ENCODE results near the gene TSPAN18. TPM values are rescaled to one million over a fixed set of nuclear protein-coding genes. Genes with fewer than 3 reads are reported as not detected.

Gene TSPAN18
- total RNA-seq, 2 donors from 2014 or later, result 3.4 to 13.4 TPM

GRCh38 chr11:44825058-44825785 is 98.5 kb downstream of the TSPAN18 start:
- Histone ChIP-seq H3K9ac (ENCODE audit: low read depth in 2 of 2, low read length in 2 of 2) (no peak overlapping the region), H3K27me3 (no peaks in the 10 kb centered on the region), H3K4me1 (no peaks in the 10 kb centered on the region), H3K36me3 (no peaks in the 10 kb centered on the region), H3K4me3 (no peak overlapping the region), H3K27ac (no peak overlapping the region), H3K9me3 (no peaks in the 10 kb centered on the region)
- DNase-seq, result no peak
- intact Hi-C loops (cut with DNase I), result no loop called here
- TF ChIP-seq CTCF (IDR thresholded peaks at IDR 0.05), result no peak

GRCh38 chr11:44826922-44827643 is 100.3 kb downstream of the TSPAN18 start:
- no peaks in the 10 kb centered on the region for H3K27me3 ChIP-seq
- intact Hi-C loops (cut with DNase I), result no loop called here
- H3K4me3 ChIP-seq, result no peak overlapping the region
- DNase-seq, result no peak
- no peak overlapping the region for H3K9ac ChIP-seq (ENCODE audit: low read depth in 2 of 2, low read length in 2 of 2)
- H3K4me1 ChIP-seq, result no peaks in the 10 kb centered on the region
- no peak for TF ChIP-seq CTCF (IDR thresholded peaks at IDR 0.05)
- no peaks in the 10 kb centered on the region for H3K9me3 ChIP-seq
- H3K27ac ChIP-seq, result no peak overlapping the region
- H3K36me3 ChIP-seq, result no peaks in the 10 kb centered on the region

GRCh38 chr11:44828296-44828695 is 101.5 kb downstream of the TSPAN18 start:
- DNase-seq, result no peak
- Histone ChIP-seq H3K4me1 (no peaks in the 10 kb centered on the region), H3K9me3 (no peaks in the 10 kb centered on the region), H3K4me3 (no peak overlapping the region), H3K9ac (ENCODE audit: low read depth in 2 of 2, low read length in 2 of 2) (no peak overlapping the region), H3K27me3 (no peaks in the 10 kb centered on the region), H3K27ac (no peak overlapping the region), H3K36me3 (no peaks in the 10 kb centered on the region)
- no peak for TF ChIP-seq CTCF (IDR thresholded peaks at IDR 0.05)
- intact Hi-C loops (cut with DNase I), result no loop called here

- Histone ChIP-seq H3K4me3 (no peak overlapping the region), H3K27ac (no peak overlapping the region), H3K4me1 (no peaks in the 10 kb centered on the region), H3K36me3 (no peaks in the 10 kb centered on the region), H3K9me3 (no peaks in the 10 kb centered on the region), H3K27me3 (no peaks in the 10 kb centered on the region), H3K9ac (ENCODE audit: low read depth in 2 of 2, low read length in 2 of 2) (no peak overlapping the region)
- intact Hi-C loops (cut with DNase I), result no loop called here
- TF ChIP-seq CTCF (IDR thresholded peaks at IDR 0.05), result no peak
- no peak for DNase-seq
Observed at GRCh38 chr11:44829838-44830237, 103.1 kb downstream of the TSPAN18 start.

GRCh38 chr11:44831605-44832394 is 105.0 kb downstream of the TSPAN18 start:
- DNase-seq, result no peak
- Histone ChIP-seq H3K9ac (ENCODE audit: low read depth in 2 of 2, low read length in 2 of 2) (no peak overlapping the region), H3K9me3 (no peaks in the 10 kb centered on the region), H3K27ac (no peak overlapping the region), H3K36me3 (no peaks in the 10 kb centered on the region), H3K4me3 (no peak overlapping the region), H3K4me1 (no peaks in the 10 kb centered on the region), H3K27me3 (no peaks in the 10 kb centered on the region)
- TF ChIP-seq CTCF (IDR thresholded peaks at IDR 0.05), result no peak
- intact Hi-C loops (cut with DNase I), result no loop called here

All from colonic mucosa (tissue), 4 donors.